ENCODE data around the gene DSG3.
"Not testable (repeated sequence)": the region's sequence is repeated elsewhere in the genome, so short reads cannot be mapped to it uniquely, and the experiment has no call there.

The DSG3 gene

DNA sequence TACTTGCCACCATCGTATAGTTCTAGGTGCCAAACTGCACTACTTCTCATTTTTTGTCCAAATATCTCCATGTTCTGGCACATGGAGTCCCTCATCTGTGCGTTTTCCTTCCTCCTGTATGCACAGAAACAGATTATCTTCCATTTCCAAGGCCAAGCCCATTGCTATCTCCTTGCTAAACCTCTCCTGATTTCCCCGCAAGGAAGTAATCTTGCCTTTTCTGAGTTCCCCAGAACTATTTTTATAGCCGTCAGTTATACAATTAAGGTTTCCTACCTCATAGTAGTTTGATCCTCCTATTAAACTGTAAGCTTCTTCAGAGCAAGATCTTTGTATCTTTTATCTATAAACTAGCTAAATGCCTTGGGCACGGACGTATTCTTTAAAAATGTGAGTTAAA is 57.6 kb downstream of the DSG3 start:
- peaks cover 1% of the 10 kb centered on the region; the same call in 1 of the 2 replicates for H3K4me1 ChIP-seq
- in situ Hi-C loops (cut with MboI; ENCODE audit: low sequenced_read_pairs): no loop called here
- H3K4me3 ChIP-seq: no peak overlapping the region

DNA sequence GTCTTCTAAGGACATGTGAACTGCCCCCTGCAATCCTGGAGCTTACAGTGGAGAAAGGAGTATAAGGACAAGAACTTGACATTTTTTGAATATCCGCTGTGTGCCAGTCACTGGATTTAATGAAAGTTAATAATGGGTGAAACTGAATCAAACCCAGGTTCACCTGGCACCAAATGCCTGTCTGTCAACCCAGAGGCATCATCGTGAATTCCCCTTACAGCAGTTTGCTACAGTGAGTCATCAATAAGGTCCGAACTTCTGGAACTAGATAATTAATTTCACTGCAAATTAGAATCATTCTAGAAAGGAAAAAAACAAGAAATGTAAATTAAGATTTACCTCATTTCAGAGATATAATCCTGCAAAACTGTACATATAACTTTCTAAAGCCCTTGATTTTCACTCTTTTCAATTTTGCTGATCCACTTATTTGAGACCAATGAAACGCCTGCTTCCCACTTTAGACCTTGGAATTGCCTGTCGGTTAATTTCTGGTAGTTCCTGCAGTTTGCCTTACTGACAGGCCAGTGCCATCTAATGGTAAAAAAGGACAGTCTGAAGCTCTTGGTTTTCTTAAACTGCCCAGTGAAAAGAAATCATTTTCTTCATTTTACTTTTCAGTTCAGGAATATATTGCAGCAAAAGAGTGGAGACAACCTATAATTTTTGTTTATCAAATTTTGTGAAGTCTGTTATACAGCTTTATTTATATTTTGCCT is 58.6 kb downstream of the DSG3 start:
- DNase-seq (ENCODE audit: low spot score in 2 of 2): no peak

More for the DNA sequence above, 57.6 kb downstream of the DSG3 start:
- Histone ChIP-seq H3K36me3 (replicated peaks) (0 out of 2 replicates have a peak, but pooled peaks cover 4% of the 10 kb centered on the region), H3K27me3 (ENCODE audit: low read depth) (no peaks in the 10 kb centered on the region), H3K9me3 (peaks cover 2% of the 10 kb centered on the region; the same call in 1 of the 2 replicates)
- no peak for DNase-seq (ENCODE audit: low spot score in 2 of 2)

DNA sequence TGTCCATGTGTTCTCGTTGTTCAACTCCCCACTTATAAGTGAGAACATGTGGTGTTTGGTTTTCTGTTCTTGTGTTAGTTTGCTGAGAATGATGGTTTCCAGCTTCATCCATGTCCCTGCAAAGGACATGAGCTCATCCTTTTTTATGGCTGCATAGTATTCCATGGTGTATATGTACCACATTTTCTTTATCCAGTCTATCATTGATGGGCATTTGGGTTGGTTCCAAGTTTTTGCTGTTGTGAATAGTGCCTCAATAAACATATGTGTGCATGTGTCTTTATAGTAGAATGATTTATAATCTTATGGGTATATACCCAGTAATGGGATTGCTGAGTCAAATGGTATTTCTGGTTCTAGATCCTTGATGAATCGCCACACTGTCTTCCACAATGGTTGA is 59.6 kb downstream of the DSG3 start:
- DNase-seq (ENCODE audit: low spot score in 2 of 2); H3K27me3 ChIP-seq (ENCODE audit: low read depth); in situ Hi-C loops (cut with MboI; ENCODE audit: low sequenced_read_pairs); H3K36me3 ChIP-seq (replicated peaks); H3K4me1 ChIP-seq; H3K9me3 ChIP-seq; H3K4me3 ChIP-seq: not testable (repeated sequence)

More for the DNA sequence above, 58.6 kb downstream of the DSG3 start:
- Histone ChIP-seq H3K36me3 (replicated peaks) (0 out of 2 replicates have a peak, but pooled peaks cover 4% of the 10 kb centered on the region), H3K27me3 (ENCODE audit: low read depth) (no peaks in the 10 kb centered on the region), H3K4me3 (no peak overlapping the region), H3K4me1 (no peaks in the 10 kb centered on the region), H3K9me3 (peaks cover 2% of the 10 kb centered on the region; the same call in 1 of the 2 replicates)
- in situ Hi-C loops (cut with MboI; ENCODE audit: low sequenced_read_pairs): no loop called here

DNA sequence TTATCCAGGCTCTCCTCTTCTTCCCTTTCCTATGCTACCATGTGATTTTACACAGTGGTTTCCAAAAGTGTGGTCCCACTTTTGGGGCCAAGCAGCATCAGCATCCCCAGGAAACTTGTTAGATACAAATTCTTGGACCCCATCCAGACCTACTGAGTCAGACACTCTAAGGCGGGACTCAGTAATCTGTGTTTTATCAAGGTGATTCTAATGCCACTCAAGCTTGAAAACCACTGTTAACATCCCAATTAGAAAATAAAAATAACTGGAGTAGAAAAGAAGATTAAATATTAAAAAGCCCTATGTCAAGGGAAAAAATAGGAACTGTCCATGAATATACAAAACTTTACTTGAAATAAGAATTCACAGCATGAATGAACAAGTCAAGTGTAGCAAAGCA is 61.2 kb downstream of the DSG3 start:
- Histone ChIP-seq H3K36me3 (replicated peaks) (no peaks in the 10 kb centered on the region), H3K4me3 (no peak overlapping the region), H3K4me1 (no peaks in the 10 kb centered on the region; the same call in 1 of the 2 replicates), H3K9me3 (peaks cover 2% of the 10 kb centered on the region; the same call in 1 of the 2 replicates), H3K27me3 (ENCODE audit: low read depth) (no peaks in the 10 kb centered on the region)
- DNase-seq (ENCODE audit: low spot score in 2 of 2): no peak
- in situ Hi-C loops (cut with MboI; ENCODE audit: low sequenced_read_pairs): no loop called here

DNA sequence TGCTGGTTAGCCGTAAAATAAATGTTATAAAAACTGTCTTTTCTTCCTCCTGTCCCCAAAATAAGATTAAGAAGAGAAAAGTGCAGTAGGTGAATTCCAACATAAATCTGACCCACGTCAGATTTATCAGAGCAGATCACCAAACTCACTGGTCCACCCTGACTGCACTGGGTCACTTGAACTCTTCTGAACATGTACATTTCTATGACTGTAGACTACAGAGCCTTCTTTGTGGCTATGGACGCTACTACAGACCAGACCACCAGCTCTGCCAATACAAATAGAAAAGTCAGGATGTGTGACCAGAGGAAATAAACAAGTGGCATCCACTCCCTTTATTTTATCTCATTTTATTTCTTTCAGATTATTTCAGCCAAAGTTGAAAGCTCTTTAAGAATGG is 62.0 kb downstream of the DSG3 start:
- no peaks in the 10 kb centered on the region for H3K36me3 ChIP-seq (replicated peaks)
- H3K9me3 ChIP-seq: peaks cover 2% of the 10 kb centered on the region; the same call in 1 of the 2 replicates
- in situ Hi-C loops (cut with MboI; ENCODE audit: low sequenced_read_pairs): no loop called here
- H3K4me3 ChIP-seq: no peak overlapping the region
- no peaks in the 10 kb centered on the region for H3K27me3 ChIP-seq (ENCODE audit: low read depth)
- no peaks in the 10 kb centered on the region; the same call in 1 of the 2 replicates for H3K4me1 ChIP-seq
- DNase-seq (ENCODE audit: low spot score in 2 of 2): no peak

DNA sequence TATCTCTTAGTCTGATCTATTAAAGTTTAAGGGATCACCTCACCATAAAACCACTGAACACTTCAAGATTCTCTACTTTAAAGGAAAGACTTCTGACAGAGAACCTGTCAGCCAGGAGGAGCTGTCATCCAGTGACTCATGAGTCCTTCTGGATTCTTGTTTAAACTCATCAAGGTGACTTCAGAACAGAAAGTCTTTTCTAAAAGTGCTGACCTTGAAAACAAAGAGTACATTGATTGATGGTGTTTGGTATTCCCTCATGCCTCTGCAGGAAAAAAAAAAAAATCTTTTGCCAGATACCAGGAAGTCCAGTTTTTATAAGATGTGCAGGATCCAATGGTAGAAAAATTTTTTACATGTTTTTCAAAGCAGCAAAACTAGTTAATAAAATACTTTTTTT is 62.8 kb downstream of the DSG3 start:
- DNase-seq (ENCODE audit: low spot score in 2 of 2): no peak
- in situ Hi-C loops (cut with MboI; ENCODE audit: low sequenced_read_pairs): no loop called here
- Histone ChIP-seq H3K36me3 (replicated peaks) (no peaks in the 10 kb centered on the region), H3K9me3 (peaks cover 2% of the 10 kb centered on the region; the same call in 1 of the 2 replicates), H3K27me3 (ENCODE audit: low read depth) (no peaks in the 10 kb centered on the region), H3K4me3 (no peak overlapping the region), H3K4me1 (no peaks in the 10 kb centered on the region; the same call in 1 of the 2 replicates)

DNA sequence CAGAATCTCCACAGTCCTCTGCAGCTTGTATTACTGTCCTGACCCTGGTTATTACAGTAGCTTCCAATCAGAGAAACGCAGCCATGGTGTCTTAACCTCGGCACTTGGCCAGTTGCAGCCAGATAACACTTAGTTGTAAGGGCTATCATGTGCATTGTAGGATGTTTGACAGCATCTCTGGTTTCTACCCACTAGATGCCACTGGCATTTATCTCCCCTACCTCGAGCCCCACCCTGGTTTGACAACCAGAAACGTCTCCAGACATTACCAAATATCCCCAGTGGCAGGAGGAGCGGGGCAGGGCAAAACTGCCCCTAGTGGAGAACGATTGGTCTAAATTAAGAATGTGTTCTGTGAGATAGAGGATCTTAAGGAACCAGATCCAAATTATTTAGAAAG is 63.6 kb downstream of the DSG3 start:
- H3K27me3 ChIP-seq (ENCODE audit: low read depth): no peaks in the 10 kb centered on the region
- H3K36me3 ChIP-seq (replicated peaks): no peaks in the 10 kb centered on the region
- no peak overlapping the region for H3K4me3 ChIP-seq
- H3K4me1 ChIP-seq: no peaks in the 10 kb centered on the region; the same call in 1 of the 2 replicates
- in situ Hi-C loops (cut with MboI; ENCODE audit: low sequenced_read_pairs): no loop called here
- DNase-seq (ENCODE audit: low spot score in 2 of 2): no peak
- H3K9me3 ChIP-seq: peaks cover 2% of the 10 kb centered on the region; the same call in 1 of the 2 replicates

DNA sequence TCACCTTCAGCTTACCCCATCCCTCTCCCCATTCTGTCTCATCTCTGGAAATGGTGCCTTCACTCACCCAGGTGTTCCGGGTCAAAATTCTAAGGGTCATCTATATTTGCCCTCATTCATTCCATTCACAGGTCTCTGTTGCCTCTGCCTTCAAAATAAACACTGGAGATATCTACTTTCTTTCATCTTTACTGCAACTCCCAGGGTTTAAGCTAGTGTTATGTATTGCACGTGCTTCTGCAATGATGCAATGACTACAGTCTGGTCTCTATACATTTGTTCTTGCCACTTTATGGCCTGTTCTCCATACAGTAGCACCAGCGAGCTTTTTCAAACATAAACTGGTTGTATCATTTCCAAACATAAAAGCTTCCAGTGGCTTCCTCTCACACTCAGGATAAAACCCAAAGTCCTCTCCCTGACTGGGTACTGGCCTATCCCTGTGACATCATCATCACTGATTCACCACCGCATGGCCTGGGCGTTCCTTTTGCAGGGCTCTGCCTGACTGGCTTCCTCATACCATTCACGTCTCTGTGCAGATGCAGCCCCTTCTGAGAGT is 64.7 kb downstream of the DSG3 start:
- Histone ChIP-seq H3K4me3 (no peak overlapping the region), H3K36me3 (replicated peaks) (no peaks in the 10 kb centered on the region), H3K27me3 (ENCODE audit: low read depth) (no peaks in the 10 kb centered on the region), H3K4me1 (no peaks in the 10 kb centered on the region; the same call in 1 of the 2 replicates), H3K9me3 (no peaks in the 10 kb centered on the region; the same call in 1 of the 2 replicates)
- no peak for DNase-seq (ENCODE audit: low spot score in 2 of 2)
- in situ Hi-C loops (cut with MboI; ENCODE audit: low sequenced_read_pairs): no loop called here

DNA sequence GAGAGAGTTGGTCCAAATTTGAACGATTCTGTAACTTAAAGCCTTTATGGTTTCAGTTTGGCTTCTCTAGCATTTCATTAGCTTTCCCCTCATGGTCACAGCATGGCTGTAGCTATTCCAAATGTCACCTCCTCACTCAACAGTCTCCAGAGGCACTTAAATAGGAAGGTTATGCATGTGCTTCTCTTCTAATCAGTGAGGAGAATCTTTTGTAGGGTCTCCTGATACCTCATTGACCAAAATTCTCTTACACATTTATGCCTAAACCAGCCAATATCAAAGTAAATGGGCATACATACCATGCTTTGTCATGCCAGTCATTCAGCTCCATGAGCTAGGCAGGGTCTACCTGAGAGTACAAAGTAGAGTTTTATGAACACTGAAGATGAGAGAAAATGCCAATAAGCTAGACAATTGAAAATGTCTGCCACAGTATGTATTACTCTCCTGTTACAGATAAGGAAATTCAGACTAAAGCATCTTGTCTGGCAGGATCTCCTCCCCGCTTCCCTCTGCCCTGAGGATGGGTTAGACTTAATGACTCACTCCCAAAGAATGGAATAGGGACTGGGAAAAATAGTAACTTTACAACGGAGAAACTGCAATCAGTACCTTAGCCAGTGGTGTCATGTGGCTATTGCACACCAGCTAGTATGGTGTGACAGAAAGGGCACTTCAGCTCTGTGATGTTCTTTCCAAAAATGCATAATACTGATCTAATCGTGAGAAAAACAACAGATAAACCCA is 65.8 kb downstream of the DSG3 start:
- no peak for DNase-seq (ENCODE audit: low spot score in 2 of 2)
- in situ Hi-C loops (cut with MboI; ENCODE audit: low sequenced_read_pairs): no loop called here
- Histone ChIP-seq H3K36me3 (replicated peaks) (no peaks in the 10 kb centered on the region), H3K9me3 (no peaks in the 10 kb centered on the region), H3K4me1 (no peaks in the 10 kb centered on the region; the same call in 1 of the 2 replicates), H3K27me3 (ENCODE audit: low read depth) (no peaks in the 10 kb centered on the region), H3K4me3 (no peak overlapping the region)

DNA sequence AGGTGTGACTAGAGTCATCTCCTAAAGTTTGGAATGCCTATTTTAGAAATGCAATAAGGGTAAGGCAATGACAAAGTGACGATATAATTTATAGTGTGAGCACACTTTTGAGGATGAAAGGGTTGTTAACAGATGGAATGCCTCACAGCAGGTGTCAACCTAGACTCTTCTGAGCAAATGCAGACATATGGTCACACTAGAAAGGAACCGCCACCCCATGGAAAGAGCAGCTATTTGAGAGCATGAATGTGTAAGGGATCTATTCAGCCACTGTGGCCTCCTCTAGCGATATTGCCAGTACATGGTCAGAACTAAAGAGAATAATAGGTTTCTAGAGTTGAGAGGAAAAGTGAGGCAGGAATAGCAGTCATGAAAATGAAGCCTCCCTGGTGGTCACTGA is 68.9 kb downstream of the DSG3 start:
- Histone ChIP-seq H3K9me3 (no peaks in the 10 kb centered on the region), H3K4me3 (no peak overlapping the region), H3K4me1 (no peaks in the 10 kb centered on the region; the same call in 1 of the 2 replicates), H3K27me3 (ENCODE audit: low read depth) (no peaks in the 10 kb centered on the region), H3K36me3 (replicated peaks) (peaks cover 20% of the 10 kb centered on the region)
- in situ Hi-C loops (cut with MboI; ENCODE audit: low sequenced_read_pairs): no loop called here
- DNase-seq (ENCODE audit: low spot score in 2 of 2): no peak

DNA sequence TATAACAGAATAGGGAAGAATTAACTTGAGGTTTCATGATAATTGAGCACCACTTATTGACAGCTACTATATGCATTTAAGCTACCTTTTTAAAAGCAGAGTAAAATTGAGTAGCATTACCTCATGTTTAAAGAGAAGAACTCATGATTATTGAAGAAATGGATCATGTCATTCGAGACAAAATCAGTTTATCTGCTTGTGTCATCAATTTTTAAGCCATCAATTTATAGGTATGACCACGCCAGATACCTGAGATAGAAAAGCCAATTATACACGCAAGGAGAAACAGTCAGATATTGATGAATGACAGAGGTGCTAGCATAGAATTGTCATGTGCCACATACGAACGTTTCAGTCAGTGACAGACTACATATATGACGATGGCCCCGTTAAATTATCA is 78.8 kb downstream of the DSG3 start:
- in situ Hi-C loops (cut with MboI; ENCODE audit: low sequenced_read_pairs): no loop called here
- Histone ChIP-seq H3K36me3 (replicated peaks) (peaks cover 63% of the 10 kb centered on the region), H3K27me3 (ENCODE audit: low read depth) (no peaks in the 10 kb centered on the region), H3K9me3 (no peaks in the 10 kb centered on the region), H3K4me1 (no peaks in the 10 kb centered on the region), H3K4me3 (no peak overlapping the region)
- no peak for DNase-seq (ENCODE audit: low spot score in 2 of 2)
